ENCODE data around the gene FRMD4A. TPM values are rescaled to one million over a fixed set of nuclear protein-coding genes. Genes with fewer than 3 reads are reported as not detected.

Gene FRMD4A
- total and polyA plus RNA-seq, 10 of the 15 experiments (the other 5 are each of a cell fraction or from before 2014, with no cell fraction given), result 17.8 to 75.2 (median 39.1) TPM

DNA sequence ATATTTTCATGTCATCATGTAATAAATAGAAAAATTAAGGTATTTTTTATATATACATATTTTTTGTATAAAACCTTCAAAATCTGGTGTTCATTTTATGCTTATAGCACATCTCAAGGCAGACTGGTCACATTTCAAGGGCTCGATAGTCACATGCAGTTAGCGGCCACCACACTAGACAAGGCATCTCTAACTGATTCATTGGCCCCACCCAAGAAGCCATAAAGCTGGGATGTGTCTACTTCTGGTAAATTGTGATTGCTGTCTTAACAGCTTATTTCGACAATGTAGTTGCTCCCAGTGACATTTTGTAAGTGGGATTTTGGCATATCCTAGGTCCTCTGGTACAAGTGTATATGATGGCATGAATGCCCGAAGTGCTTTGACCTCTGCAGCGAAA is 168.7 kb downstream of the FRMD4A start:
- Histone ChIP-seq H3K4me3 (no peak overlapping the region), H3K27me3 (replicated peaks in 1 of 2; ENCODE audit: control insufficient read depth in 2 of 2, insufficient read depth in 2 of 2, low read length in 1 of 2) (peaks cover 0 to 5% of the 10 kb centered on the region in 2 experiments; a peak in 3 of 4 replicates), H3K9ac (ENCODE audit: control insufficient read depth, insufficient read depth, low read length) (no peak overlapping the region), H3K9me3 (replicated peaks; ENCODE audit: control insufficient read depth, insufficient read depth, low read length) (no peaks in the 10 kb centered on the region; the same call in 2 of the 3 replicates), H3K36me3 (ENCODE audit: control insufficient read depth in 2 of 2, insufficient read depth in 2 of 2, low read length in 1 of 2) (no peaks in the 10 kb centered on the region), H3K79me2 (ENCODE audit: control insufficient read depth, insufficient read depth, low read length) (no peaks in the 10 kb centered on the region), H3K27ac (ENCODE audit: control insufficient read depth, insufficient read depth) (no peak overlapping the region), H3K4me1 (ENCODE audit: control insufficient read depth, insufficient read depth, low read length) (no peaks in the 10 kb centered on the region), H3K4me2 (ENCODE audit: control insufficient read depth, insufficient read depth) (no peak overlapping the region), H2AFZ (ENCODE audit: control insufficient read depth, low read depth, low read length) (no peak overlapping the region), H4K20me1 (ENCODE audit: control insufficient read depth, insufficient read depth) (no peaks in the 10 kb centered on the region)
- SMC1A ChIA-PET (ENCODE audit: uncharacterized antibody, unreplicated experiment), result no interaction called here
- intact Hi-C loops (cut with micrococcal nuclease; ENCODE audit: unreplicated experiment), result no loop called here
- CTCF ChIA-PET, result interaction anchor here (0.8 kb wide), 1 partner anchor 35 kb away, joined by 4 read pairs; no protein-coding TSS in a partner anchor
- FAIRE-seq (no peak), DNase-seq (ENCODE audit: low read depth, low spot score) (no peak), ATAC-seq (no peak)
- RAD21 ChIA-PET (ENCODE audit: unreplicated experiment), result no interaction called here
- TF ChIP-seq BACH1 (IDR thresholded peaks at IDR 0.05; ENCODE audit: borderline replicate concordance) (no peak), SUPT20H (IDR thresholded peaks at IDR 0.05; ENCODE audit: borderline replicate concordance, control insufficient read depth, low read depth, low read length) (no peak), FOS (IDR thresholded peaks at IDR 0.05; ENCODE audit: borderline replicate concordance, extremely low read depth, insufficient read length) (no peak)
- TF ChIP-seq, protein P1, sequence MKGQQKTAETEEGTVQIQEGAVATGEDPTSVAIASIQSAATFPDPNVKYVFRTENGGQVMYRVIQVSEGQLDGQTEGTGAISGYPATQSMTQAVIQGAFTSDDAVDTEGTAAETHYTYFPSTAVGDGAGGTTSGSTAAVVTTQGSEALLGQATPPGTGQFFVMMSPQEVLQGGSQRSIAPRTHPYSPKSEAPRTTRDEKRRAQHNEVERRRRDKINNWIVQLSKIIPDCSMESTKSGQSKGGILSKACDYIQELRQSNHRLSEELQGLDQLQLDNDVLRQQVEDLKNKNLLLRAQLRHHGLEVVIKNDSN (IDR thresholded peaks at IDR 0.05; ENCODE audit: borderline replicate concordance, extremely low read length, insufficient read depth, low read depth, low read length), result no peak
- in situ Hi-C loops (cut with MboI), result no loop called here
- WGBS (ENCODE audit: insufficient coverage, insufficient replicate concordance, low lambda C conversion rate, missing lambda C conversion rate), result 26% methylated on average over 5 of the region's 5 CpGs
- BruUV-seq (replicated peaks), result no TSS peak
- POLR2A ChIA-PET, result no interaction called here

DNA sequence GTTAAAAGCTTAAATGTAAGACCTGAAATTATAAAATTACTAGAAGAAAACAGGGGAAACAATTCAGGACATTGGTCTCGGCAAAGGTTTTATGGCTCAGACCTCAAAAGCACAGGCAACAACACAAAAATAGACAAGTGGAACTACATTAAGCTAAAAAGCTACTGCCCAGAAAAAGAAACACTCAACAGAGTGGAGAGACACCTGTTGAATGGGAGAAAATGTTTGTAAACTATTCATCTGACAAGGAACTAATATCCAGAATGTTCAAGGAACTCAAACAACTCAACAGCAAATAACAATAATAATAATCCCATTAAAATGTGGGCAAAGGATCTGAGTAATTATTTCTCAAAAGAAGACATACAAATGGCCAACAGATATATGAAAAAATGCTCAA is 170.4 kb downstream of the FRMD4A start:
- no peaks in the 10 kb centered on the region; the same call in 2 of the 3 replicates for H3K9me3 ChIP-seq (replicated peaks; ENCODE audit: control insufficient read depth, insufficient read depth, low read length)
- no peak overlapping the region for H2AFZ ChIP-seq (ENCODE audit: control insufficient read depth, low read depth, low read length)
- ChIA-PET CTCF (no interaction called here), POLR2A (no interaction called here), RAD21 (ENCODE audit: unreplicated experiment) (no interaction called here), SMC1A (ENCODE audit: uncharacterized antibody, unreplicated experiment) (interaction anchor here (0.6 to 1.0 kb wide), 4 partner anchors 10 to 615 kb away, joined by 3 read pairs; no protein-coding TSS in a partner anchor)
- H3K27me3 ChIP-seq (replicated peaks in 1 of 2; ENCODE audit: control insufficient read depth in 2 of 2, insufficient read depth in 2 of 2, low read length in 1 of 2), result peaks cover 0 to 5% of the 10 kb centered on the region in 2 experiments; a peak in 3 of 4 replicates
- intact Hi-C loops (cut with micrococcal nuclease; ENCODE audit: unreplicated experiment) (no loop called here), in situ Hi-C loops (cut with MboI) (no loop called here)
- H3K4me3 ChIP-seq, result no peak overlapping the region
- H3K27ac ChIP-seq (ENCODE audit: control insufficient read depth, insufficient read depth), result no peak overlapping the region
- DNase-seq (ENCODE audit: low read depth, low spot score) (no peak), ATAC-seq (no peak), FAIRE-seq (no peak)
- H3K9ac ChIP-seq (ENCODE audit: control insufficient read depth, insufficient read depth, low read length), result no peak overlapping the region
- H4K20me1 ChIP-seq (ENCODE audit: control insufficient read depth, insufficient read depth), result no peaks in the 10 kb centered on the region
- 91% methylated on average over 1 of the region's 1 CpG for WGBS (ENCODE audit: insufficient coverage, insufficient replicate concordance, low lambda C conversion rate, missing lambda C conversion rate)
- H3K36me3 ChIP-seq (ENCODE audit: control insufficient read depth in 2 of 2, insufficient read depth in 2 of 2, low read length in 1 of 2), result no peaks in the 10 kb centered on the region
- H3K4me2 ChIP-seq (ENCODE audit: control insufficient read depth, insufficient read depth), result no peak overlapping the region
- no peaks in the 10 kb centered on the region for H3K4me1 ChIP-seq (ENCODE audit: control insufficient read depth, insufficient read depth, low read length)
- TF ChIP-seq, protein P2, sequence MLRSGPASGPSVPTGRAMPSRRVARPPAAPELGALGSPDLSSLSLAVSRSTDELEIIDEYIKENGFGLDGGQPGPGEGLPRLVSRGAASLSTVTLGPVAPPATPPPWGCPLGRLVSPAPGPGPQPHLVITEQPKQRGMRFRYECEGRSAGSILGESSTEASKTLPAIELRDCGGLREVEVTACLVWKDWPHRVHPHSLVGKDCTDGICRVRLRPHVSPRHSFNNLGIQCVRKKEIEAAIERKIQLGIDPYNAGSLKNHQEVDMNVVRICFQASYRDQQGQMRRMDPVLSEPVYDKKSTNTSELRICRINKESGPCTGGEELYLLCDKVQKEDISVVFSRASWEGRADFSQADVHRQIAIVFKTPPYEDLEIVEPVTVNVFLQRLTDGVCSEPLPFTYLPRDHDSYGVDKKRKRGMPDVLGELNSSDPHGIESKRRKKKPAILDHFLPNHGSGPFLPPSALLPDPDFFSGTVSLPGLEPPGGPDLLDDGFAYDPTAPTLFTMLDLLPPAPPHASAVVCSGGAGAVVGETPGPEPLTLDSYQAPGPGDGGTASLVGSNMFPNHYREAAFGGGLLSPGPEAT (IDR thresholded peaks at IDR 0.05; ENCODE audit: low read depth), result no peak
- no peak for TF ChIP-seq BCL11A (IDR thresholded peaks at IDR 0.05; ENCODE audit: low read depth, low read length)
- TF ChIP-seq, protein P3, sequence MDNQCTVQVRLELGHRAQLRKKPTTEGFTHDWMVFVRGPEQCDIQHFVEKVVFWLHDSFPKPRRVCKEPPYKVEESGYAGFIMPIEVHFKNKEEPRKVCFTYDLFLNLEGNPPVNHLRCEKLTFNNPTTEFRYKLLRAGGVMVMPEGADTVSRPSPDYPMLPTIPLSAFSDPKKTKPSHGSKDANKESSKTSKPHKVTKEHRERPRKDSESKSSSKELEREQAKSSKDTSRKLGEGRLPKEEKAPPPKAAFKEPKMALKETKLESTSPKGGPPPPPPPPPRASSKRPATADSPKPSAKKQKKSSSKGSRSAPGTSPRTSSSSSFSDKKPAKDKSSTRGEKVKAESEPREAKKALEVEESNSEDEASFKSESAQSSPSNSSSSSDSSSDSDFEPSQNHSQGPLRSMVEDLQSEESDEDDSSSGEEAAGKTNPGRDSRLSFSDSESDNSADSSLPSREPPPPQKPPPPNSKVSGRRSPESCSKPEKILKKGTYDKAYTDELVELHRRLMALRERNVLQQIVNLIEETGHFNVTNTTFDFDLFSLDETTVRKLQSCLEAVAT (IDR thresholded peaks at IDR 0.05), result no peak
- TF ChIP-seq RB1 (IDR thresholded peaks at IDR 0.05; ENCODE audit: borderline replicate concordance), result no peak
- no peak for TF ChIP-seq ZNF622 (IDR thresholded peaks at IDR 0.05)
- TF ChIP-seq RAD21 (IDR thresholded peaks at IDR 0.05; ENCODE audit: insufficient read depth, low read depth, low read length), result no peak
- no peak for TF ChIP-seq ETV6 (conservative IDR thresholded peaks at IDR 0.05 in 1 of 2, IDR thresholded peaks at IDR 0.05 in 1 of 2; ENCODE audit: borderline replicate concordance in 1 of 2, low read depth in 1 of 2)
- no peak for TF ChIP-seq KLF5 (IDR thresholded peaks at IDR 0.05; ENCODE audit: partially characterized antibody)
- TF ChIP-seq SP1 (IDR thresholded peaks at IDR 0.05; ENCODE audit: low read depth, low read length), result no peak
- H3K79me2 ChIP-seq (ENCODE audit: control insufficient read depth, insufficient read depth, low read length), result no peaks in the 10 kb centered on the region
- no TSS peak for BruUV-seq (replicated peaks)

Measured in GM12878 (cell line).